Erythroblast (primary cell): Measurements from ENCODE around the gene CSNK2A1.

Source experiments
- GATA1 ChIP-seq: IDR thresholded peaks from 2 replicates; pipeline ENCODE4 v1.6.1; 2011; ENCODE audit warnings: low read depth, mild to moderate bottlenecking, control low read depth, low read length, moderate library complexity
- POLR2A ChIP-seq: IDR thresholded peaks from 2 replicates; pipeline ENCODE4 v1.6.1; 2011; ENCODE audit warnings: mild to moderate bottlenecking, low read length

GRCh38 chr20:577167-577791, 33.7 kb upstream of the CSNK2A1 start:
- TF ChIP-seq POLR2A (no peak), GATA1 (no peak)
